Measurements from ENCODE around the gene ABL1. TPM values are rescaled to one million over a fixed set of nuclear protein-coding genes. Genes with fewer than 3 reads are reported as not detected.
"Not testable (repeated sequence)": the region's sequence is repeated elsewhere in the genome, so short reads cannot be mapped to it uniquely, and the experiment has no call there.

The ABL1 gene
- polyA plus RNA-seq, 1 donor, result 69.3 TPM

- no peak for DNase-seq
Observed at GRCh38 chr9:130825351-130825651, 9.8 kb upstream of the ABL1 start.

GRCh38 chr9:130825809-130826208 is 9.2 kb upstream of the ABL1 start:
- no peak for DNase-seq

- DNase-seq, result no peak
Observed at GRCh38 chr9:130829762-130830161, 5.3 kb upstream of the ABL1 start.

- DNase-seq, result no peak
Observed at GRCh38 chr9:130830231-130830760, 4.8 kb upstream of the ABL1 start.

- no peak for DNase-seq
Observed at GRCh38 chr9:130831077-130831476, 4.0 kb upstream of the ABL1 start.

- peak; percentile 56 for DNase-seq
Observed at GRCh38 chr9:130833031-130833990, 1.7 kb upstream of the ABL1 start.

GRCh38 chr9:130835441-130836298 is 616 bp downstream of the ABL1 start:
- DNase-seq, result peak; percentile 82

GRCh38 chr9:130837002-130837511 is 2.0 kb downstream of the ABL1 start:
- no peak for DNase-seq

- DNase-seq, result no peak
Observed at GRCh38 chr9:130837643-130838042, 2.6 kb downstream of the ABL1 start.

- DNase-seq, result no peak
Observed at GRCh38 chr9:130839132-130840111, 4.4 kb downstream of the ABL1 start.

- DNase-seq, result no peak
Observed at GRCh38 chr9:130842545-130842944, 7.5 kb downstream of the ABL1 start.

- no peak for DNase-seq
Observed at GRCh38 chr9:130843049-130843908, 8.2 kb downstream of the ABL1 start.

- no peak for DNase-seq
Observed at GRCh38 chr9:130844044-130844451, 9.0 kb downstream of the ABL1 start.

GRCh38 chr9:130845254-130845653 is 10.2 kb downstream of the ABL1 start:
- no peak for DNase-seq

- DNase-seq, result peak; percentile 80
Observed at GRCh38 chr9:130845901-130846481, 10.9 kb downstream of the ABL1 start.

GRCh38 chr9:130846487-130847305 is 11.6 kb downstream of the ABL1 start:
- no peak for DNase-seq

- DNase-seq, result peak; percentile 93
Observed at GRCh38 chr9:130847306-130848217, 12.5 kb downstream of the ABL1 start.

GRCh38 chr9:130848514-130848913 is 13.5 kb downstream of the ABL1 start:
- DNase-seq, result not testable (repeated sequence)
